ENCODE data around the gene CCDC3. TPM values are rescaled to one million over a fixed set of nuclear protein-coding genes. Genes with fewer than 3 reads are reported as not detected.

CCDC3 gene
- total RNA-seq, 1 donor, result 0.21 TPM

Other genes starting within 250 kb of the CCDC3 start
- gene OPTN, start 98.5 kb upstream of the CCDC3 start, total RNA-seq, result 36.8 TPM
- gene MCM10, start 159.8 kb upstream of the CCDC3 start, total RNA-seq, result 0.42 TPM
- gene UCMA, start 232.7 kb upstream of the CCDC3 start, total RNA-seq, result not detected

All from mononuclear cell (primary cell).